NCI-H187 (cell line): Measurements from ENCODE around the gene MUC6.

Source experiments
- DNase-seq, 2 experiments: peaks; one replicate each; lab custom pipeline; 2025; lab: John Stamatoyannopoulos, UW

MUC6 gene, protein sequence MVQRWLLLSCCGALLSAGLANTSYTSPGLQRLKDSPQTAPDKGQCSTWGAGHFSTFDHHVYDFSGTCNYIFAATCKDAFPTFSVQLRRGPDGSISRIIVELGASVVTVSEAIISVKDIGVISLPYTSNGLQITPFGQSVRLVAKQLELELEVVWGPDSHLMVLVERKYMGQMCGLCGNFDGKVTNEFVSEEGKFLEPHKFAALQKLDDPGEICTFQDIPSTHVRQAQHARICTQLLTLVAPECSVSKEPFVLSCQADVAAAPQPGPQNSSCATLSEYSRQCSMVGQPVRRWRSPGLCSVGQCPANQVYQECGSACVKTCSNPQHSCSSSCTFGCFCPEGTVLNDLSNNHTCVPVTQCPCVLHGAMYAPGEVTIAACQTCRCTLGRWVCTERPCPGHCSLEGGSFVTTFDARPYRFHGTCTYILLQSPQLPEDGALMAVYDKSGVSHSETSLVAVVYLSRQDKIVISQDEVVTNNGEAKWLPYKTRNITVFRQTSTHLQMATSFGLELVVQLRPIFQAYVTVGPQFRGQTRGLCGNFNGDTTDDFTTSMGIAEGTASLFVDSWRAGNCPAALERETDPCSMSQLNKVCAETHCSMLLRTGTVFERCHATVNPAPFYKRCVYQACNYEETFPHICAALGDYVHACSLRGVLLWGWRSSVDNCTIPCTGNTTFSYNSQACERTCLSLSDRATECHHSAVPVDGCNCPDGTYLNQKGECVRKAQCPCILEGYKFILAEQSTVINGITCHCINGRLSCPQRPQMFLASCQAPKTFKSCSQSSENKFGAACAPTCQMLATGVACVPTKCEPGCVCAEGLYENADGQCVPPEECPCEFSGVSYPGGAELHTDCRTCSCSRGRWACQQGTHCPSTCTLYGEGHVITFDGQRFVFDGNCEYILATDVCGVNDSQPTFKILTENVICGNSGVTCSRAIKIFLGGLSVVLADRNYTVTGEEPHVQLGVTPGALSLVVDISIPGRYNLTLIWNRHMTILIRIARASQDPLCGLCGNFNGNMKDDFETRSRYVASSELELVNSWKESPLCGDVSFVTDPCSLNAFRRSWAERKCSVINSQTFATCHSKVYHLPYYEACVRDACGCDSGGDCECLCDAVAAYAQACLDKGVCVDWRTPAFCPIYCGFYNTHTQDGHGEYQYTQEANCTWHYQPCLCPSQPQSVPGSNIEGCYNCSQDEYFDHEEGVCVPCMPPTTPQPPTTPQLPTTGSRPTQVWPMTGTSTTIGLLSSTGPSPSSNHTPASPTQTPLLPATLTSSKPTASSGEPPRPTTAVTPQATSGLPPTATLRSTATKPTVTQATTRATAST (N-terminal part only)

DNA sequence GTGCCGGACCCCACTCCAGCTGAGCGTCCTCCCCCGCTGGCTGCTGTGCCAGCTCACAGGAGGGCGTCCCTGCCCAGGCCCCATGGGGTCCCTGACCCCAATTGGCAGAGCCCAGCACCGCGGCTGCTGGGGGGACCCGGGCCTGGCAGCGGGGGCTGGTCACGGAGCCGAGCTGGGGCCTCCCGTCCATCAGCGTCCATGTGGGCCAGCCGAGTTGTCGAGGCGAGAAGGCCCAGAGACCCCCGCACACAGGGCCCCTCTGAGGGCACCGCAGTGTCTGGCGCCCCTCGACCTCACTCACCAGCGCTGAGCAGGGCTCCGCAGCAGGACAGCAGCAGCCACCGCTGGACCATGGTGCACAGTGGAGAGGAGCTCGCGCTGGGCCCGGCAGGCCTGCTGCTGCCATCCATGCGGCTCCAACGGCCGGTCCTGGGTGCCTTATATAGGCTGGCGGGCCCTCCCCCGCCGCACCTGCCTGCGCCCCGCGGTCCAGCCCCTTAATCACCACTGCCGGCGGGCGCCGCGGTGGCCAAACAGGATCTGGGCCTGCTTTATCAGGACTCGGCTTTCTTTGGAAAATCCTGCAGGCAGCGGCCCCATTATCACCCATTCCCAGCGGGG, at the start of gene MUC6:
Gene MUC6, minus strand, starts transcription at position 416 of the 621 bp plus-strand sequence. Its CDS starts 63 bp downstream, at position 353.
- no peak for DNase-seq

DNA sequence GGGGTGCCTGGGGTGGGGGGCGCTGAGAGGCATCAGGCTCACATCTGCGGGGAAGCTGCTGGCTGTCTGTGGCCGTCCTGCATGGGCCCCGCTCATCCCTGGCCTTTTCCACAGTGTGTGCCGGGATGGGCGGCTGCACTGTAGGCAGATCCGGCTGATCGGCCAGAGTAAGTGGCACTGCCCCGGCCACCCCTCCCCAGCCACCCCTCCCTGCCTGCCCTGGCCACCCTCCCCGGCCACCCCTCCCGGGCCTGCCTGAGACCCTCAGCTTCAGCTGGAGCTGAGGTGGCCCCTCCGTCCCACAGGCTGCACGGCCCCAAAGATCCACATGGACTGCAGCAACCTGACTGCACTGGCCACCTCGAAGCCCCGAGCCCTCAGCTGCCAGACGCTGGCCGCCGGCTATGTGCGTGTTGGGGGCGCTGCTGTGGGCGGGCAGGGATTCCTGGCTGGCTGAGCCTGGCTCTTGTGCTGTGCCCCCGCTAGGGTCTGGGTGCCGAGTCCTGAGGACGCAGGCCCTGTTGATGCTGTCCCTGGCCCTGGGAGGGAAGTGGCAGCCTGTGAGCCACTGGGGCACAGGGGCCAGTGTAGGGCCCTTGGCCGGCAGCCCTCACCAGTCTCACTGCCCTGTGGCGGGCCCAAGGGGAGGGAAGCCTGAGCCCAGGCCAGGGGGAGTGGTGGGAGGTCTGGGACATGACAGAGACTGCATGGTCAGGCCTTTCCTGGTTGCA, 49.1 kb upstream of the MUC6 start:
- no peak for DNase-seq

DNA sequence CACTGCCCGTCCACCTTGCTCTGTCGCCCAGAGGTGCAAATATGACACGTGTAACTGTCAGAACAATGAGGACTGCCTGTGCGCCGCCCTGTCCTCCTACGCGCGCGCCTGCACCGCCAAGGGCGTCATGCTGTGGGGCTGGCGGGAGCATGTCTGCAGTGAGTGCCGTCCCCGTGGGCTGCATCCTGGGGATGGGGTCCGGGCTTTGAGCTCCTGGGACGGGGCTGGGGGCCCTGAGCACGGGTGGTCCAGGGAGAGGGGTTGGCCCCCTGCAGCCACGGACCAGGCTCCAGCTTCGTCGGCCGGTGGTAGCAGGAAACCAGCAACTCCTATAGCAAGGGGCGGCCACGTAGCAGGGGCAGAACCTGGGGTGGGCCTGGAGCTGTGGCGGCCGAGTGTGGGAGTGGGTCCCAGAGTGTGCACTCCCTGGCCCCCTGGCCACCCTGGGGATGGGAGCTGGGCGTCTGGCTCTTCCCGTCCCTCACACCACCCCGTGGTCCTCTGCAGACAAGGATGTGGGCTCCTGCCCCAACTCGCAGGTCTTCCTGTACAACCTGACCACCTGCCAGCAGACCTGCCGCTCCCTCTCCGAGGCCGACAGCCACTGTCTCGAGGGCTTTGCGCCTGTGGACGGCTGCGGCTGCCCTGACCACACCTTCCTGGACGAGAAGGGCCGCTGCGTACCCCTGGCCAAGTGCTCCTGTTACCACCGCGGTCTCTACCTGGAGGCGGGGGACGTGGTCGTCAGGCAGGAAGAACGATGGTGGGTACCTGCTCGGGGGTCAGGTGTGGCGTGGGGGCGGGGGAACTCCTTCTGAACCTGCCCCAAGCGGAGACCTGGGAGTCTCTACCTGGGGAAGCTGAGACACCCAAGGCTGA, 48.3 kb upstream of the MUC6 start:
- no peak for DNase-seq

DNA sequence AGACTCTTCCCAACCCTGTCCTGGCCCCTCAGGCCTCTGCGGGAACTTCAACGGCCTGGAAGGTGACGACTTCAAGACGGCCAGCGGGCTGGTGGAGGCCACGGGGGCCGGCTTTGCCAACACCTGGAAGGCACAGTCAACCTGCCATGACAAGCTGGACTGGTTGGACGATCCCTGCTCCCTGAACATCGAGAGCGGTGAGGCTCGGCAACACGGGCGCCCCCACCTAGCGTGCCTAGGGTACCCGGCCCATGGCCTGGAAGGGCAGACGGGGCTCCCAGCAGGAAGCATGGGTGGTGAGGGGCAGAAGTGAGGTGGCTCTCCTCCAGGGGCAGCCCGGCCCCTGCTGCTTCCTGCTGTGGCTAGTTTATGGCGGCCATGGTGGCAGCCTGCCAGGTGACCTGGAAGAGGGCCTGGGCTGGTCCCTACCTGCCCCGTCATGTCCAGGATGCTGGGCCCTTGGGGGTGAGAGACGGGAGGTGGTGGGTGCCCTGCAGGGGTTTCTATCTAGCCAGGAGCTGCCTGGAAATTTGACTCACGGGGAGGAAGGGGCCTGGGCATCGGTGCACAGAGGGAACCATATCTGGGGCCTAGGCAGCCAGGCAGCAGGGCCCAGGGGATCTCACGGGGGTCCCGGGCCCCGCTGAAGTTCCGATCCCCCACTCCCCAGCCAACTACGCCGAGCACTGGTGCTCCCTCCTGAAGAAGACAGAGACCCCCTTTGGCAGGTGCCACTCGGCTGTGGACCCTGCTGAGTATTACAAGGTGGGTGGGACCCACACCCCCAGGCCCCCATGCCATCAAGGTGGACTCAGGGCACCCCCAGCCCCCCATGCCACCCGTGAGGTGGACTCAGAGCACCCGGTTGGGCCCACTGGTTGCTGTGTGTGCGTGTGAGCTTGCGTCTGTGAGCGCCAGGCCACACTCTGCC, 47.4 kb upstream of the MUC6 start:
- DNase-seq, result no peak

DNA sequence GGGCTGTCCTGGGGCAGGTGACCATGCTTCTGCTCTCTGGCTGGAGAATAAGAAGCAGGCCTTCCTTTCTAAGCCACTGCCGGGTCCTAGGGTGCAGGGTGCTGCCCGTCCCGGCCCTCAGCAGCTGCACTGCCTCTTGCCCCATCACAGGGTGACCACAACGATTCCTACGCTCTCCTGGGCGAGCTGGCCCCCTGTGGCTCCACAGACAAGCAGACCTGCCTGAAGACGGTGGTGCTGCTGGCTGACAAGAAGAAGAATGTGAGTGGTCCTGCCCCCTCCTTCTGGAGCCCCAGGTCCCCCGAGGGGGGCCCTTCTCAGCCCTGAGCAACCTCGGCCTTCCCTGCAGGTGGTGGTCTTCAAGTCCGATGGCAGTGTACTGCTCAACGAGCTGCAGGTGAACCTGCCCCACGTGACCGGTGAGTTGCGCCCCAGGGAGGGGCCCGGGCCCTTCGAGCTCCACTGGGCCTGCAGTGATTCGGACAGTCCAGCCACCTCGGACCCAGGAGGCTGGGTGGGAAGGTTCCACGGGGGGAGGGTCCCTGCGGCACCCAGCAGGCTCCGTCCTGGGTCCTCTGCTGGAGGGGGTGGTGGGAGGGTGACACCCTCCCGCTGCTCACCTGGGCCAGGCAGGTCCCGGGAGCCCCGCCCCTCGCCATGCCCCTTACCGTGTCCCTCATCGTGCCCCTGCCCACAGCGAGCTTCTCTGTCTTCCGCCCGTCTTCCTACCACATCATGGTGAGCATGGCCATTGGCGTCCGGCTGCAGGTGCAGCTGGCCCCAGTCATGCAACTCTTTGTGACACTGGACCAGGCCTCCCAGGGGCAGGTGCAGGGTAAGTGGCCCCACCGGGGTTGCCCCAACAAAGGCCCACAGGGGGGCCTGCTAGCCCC, 46.5 kb upstream of the MUC6 start:
- DNase-seq, result no peak

DNA sequence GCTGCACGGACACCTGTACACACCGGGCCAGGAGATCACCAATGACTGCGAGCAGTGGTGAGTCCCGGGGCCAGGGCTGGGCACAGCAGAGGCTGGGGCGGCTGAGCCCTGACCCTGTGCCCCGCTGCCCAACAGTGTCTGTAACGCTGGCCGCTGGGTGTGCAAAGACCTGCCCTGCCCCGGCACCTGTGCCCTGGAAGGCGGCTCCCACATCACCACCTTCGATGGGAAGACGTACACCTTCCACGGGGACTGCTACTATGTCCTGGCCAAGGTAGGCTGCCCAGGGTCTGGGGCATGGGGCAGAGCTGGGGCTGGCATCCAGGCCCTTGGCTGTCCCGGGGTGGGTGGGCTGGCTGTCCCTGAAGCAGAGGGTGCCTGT, 45.8 kb upstream of the MUC6 start:
- DNase-seq, result no peak

DNA sequence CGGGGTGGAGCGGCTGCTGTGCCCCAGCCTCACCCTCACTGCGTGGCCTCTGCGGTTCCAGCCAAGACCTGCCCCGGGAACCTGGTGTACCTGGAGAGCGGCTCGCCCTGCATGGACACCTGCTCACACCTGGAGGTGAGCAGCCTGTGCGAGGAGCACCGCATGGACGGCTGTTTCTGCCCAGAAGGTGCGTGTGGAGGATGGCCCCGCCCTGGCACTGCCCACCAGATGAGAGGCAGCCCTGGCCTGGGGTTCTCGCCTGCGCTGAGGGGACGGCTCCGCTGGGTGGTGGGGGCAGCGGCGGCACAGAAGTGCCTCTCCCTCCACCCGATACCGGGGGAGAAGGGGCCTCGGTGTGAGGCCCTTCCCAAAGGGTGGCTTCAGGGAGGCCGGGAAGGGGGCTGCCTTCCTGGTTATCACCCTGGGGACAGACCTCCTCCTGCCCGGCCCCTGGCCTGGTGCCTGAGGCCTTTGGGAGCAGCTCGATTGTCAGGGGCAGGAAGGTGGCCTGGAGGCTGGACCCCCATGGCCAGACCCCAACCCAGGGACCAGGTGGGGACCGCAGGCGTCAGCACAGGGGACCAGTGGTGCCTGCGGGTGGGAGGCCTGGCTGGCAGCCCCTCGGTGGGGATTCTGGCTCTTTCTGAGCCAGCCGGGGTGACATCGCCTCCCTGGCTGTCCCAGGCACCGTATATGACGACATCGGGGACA, 45.2 kb upstream of the MUC6 start:
- no peak for DNase-seq

DNA sequence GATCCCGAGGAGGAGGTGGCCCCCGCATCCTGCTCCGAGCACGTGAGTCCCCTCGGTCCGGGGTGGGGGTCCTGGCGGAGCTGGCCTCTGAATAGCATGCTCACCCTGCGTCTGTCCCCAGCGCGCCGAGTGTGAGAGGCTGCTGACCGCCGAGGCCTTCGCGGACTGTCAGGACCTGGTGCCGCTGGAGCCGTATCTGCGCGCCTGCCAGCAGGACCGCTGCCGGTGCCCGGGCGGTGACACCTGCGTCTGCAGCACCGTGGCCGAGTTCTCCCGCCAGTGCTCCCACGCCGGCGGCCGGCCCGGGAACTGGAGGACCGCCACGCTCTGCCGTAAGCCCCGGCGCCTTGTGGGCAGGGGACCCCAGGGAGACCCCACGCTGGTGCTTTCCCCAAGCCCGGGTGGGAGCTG, 41.7 kb upstream of the MUC6 start:
- no peak for DNase-seq

DNA sequence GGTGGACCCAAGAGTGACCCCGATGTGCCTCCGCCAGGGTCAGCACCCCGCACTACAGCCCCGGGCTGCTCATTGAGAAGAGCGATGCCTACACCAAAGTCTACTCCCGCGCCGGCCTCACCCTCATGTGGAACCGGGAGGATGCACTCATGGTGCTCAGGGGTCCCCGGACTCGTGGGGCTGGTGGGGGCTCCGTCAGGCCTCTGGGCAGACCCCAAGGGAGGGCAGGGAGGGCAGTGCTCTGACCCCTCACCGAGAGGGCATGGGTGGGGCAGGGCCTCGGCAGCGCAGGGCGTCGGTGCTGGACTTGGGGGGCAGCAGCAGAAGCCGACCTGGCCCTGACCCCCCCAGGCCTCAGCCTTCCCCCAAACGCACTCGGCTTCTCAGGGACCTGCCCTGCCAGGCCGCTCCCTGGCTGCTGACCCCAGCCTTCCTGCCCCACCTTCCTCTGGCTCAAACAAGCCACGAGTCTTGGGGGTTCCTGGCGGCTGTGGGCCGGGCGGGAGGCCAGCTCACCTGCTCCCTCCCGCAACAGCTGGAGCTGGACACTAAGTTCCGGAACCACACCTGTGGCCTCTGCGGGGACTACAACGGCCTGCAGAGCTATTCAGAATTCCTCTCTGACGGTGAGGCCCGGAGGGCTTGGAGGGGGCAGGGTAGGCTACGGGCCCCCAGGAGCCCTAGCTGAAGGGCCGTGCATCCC, 41.0 kb upstream of the MUC6 start:
- no peak for DNase-seq

DNA sequence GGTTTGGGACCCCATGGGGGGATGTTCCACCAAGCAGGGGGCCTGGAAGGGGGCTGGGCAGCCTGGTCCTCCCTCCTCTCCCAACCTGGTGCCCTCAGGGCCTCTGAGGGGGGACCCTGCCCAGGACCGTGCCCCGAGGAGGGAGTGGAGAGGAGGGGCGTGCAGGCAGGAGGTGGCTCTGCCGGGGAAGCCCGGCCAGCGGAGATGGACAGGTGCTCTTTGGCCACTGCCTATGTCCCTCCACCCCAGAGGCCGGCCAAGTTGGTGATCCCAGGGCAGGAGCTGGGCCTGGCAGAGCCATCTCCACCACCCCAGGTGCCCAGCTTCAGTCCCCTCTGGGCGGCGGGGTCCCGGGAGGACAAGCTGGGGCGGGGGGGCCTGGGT, 40.5 kb upstream of the MUC6 start:
- DNase-seq, result no peak

DNA sequence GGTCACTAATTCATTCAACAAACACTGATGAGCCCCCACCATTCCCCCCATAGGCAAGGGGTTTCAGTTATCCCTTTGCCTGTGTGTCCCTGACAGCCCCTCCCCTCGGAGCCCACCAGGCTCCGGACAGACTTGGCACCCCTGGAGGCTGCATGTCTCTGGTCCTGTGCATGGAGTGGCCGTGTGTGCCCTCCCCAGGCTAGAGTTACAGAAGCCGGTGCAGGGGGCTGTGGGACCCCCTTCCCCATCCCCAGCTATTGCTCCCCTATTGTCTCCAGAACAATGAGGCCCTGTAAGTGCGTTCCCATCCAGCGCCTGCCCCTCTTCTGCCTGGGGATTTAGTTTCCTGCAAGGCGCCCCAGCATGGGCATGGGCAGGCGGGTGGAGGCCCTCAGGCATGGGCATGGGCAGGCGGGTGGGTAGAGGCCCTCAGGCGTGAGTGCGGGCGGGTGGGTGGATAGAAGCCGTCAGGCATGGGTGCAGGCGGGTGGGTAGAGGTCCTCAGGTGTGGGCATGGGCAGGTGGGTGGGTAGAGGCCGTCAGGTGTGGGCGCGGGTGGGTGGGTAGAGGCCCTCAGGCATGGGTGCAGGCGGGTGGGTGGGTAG, 39.6 kb upstream of the MUC6 start:
- no peak for DNase-seq

DNA sequence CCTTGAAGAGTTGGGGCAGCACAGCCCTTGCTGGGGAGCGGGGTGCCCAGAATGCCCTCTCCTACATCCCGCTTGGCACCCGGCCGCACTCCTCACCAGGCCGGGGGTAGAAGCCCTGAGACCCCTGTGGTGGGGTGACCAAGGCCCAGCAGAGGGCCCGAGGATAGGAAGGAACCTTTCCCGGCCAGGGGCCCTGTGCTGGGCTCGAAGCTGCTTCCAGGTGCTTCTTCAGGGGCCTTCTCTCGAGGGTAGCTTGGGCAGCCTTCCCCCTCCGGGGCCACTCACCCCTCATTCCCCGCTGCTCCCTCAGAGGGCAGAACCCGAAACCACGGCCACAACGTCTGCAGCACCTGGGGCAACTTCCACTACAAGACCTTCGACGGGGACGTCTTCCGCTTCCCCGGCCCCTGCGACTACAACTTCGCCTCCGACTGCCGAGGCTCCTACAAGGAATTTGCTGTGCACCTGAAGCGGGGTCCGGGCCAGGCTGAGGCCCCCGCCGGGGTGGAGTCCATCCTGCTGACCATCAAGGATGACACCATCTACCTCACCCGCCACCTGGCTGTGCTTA, 38.9 kb upstream of the MUC6 start:
- no peak for DNase-seq

DNA sequence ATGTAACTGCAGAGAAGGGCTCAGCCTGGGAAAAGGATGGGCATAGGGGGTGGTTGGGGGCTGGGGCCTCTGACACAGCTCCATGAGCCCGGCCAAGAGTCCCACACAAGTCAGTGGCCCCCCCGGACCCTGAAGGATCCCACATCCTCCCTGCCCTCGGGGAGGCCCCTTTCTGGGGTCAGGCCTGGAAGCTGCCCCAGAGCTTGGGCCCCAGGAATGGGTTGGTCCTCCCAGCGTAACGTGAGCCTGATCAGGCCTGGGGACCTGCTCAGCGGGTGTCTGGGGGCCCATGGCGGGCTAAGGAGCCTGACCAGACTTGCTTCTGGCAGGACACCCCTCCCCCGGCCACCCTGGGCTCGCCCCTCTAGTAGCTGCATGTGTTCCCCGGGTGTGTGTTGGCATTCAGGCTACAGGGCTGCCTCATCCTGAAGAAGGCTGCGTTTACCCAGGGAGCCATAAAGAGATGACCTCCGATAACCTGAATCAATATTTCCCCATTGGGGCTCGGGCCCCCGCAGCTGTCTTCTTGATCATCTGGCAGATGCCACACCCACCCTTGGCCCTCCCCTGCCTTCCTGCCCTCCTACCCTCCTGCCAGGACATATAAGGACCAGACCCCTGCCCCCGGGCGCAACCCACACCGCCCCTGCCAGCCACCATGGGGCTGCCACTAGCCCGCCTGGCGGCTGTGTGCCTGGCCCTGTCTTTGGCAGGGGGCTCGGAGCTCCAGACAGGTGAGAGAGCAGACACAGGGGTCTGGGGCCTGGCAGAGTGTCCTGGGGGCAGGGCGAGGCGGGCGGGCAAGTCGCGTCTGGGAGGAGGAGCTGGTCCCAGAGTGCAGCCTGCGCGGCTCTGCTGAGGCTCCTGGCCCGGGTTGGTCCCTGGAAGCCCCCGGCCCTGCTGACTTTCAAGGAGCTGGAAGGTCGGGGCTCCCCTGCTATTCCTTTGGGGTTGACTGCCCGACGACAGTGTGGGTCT, 38.0 kb upstream of the MUC6 start, which contains the start of gene MUC2:
Gene MUC2, plus strand, starts transcription at position 631 of the 978 bp plus-strand sequence.
- DNase-seq, result no peak

DNA sequence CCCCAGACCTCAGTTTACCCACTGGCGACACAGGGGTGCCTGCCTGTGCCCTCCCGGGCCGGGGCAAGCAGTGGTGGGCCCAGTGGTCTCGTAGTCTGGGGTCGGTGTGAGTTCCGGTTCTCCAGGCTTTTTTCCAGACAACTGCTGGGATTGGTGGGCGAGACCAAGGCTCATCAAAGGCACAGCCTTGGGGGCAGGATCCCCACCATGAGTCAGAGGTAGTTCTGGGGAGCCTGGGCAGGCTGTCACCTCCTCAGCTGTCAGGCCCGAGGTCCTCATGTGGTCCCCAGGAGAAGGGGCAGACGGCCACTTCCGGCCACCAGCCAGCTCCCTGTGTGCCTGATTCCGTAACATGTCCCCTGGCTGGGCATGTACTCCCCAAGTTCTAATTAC, 37.3 kb upstream of the MUC6 start:
- no peak for DNase-seq
